Measurements from ENCODE around the gene CDH13. TPM values are rescaled to one million over a fixed set of nuclear protein-coding genes. Genes with fewer than 3 reads are reported as not detected.
A peak's percentile ranks its signal among the peaks of the same experiment; 100 is the strongest.

Gene CDH13
- total RNA-seq: not detected
- not detected for polyA plus RNA-seq

GRCh38 chr16:82626791-82627261, at the start of gene CDH13:
TSS of gene CDH13 (plus strand) at chr16:82626969.
- Histone ChIP-seq H3K4me1 (ENCODE audit: insufficient read depth, low read length) (no peaks in the 10 kb centered on the region), H3K4me3 (ENCODE audit: low read length) (no peak within 1 kb of the TSS), H3K27ac (ENCODE audit: low read depth, low read length) (no peak within 1 kb of the TSS), H3K27me3 (ENCODE audit: insufficient read depth, low read length, poor library complexity, severe bottlenecking) (peaks cover 15% of the 10 kb centered on the region), H3K9me3 (ENCODE audit: low read length) (no peaks in the 10 kb centered on the region), H3K36me3 (ENCODE audit: insufficient read depth, low read length) (no peaks in the 10 kb centered on the region)
- CTCF ChIA-PET: no interaction called here
- peaks cover 0 to 3% (median 0%) of the 10 kb centered on the region in 3 donors for H3K4me1 Mint-ChIP-seq
- POLR2A ChIA-PET: no interaction called here
- no peaks in the 10 kb centered on the region for H3K36me3 Mint-ChIP-seq
- DNase-seq: no peak
- peaks cover 0 to 2% (median 0%) of the 10 kb centered on the region in 5 donors for H3K9me3 Mint-ChIP-seq
- peak within 1 kb of the TSS in 1 of 8 donors; percentile 87 for H3K27ac Mint-ChIP-seq
- peaks cover 48 to 52% of the 10 kb centered on the region in 2 donors for H3K27me3 Mint-ChIP-seq
- peak within 1 kb of the TSS in 5 of 7 donors; percentile 23 to 70 (median 54) for H3K4me3 Mint-ChIP-seq

GRCh38 chr16:82580298-82580890, 46.4 kb upstream of the CDH13 start:
- H3K4me3 ChIP-seq (ENCODE audit: low read length): no peak overlapping the region
- Mint-ChIP-seq H3K4me1 (no peaks in the 10 kb centered on the region), H3K4me3 (no peak overlapping the region), H3K9me3 (peaks cover 0 to 3% (median 0%) of the 10 kb centered on the region in 5 donors), H3K36me3 (peaks cover 0 to 4% (median 0%) of the 10 kb centered on the region in 3 donors), H3K27ac (no peak overlapping the region), H3K27me3 (peaks cover 0 to 2% of the 10 kb centered on the region in 2 donors)
- no peaks in the 10 kb centered on the region for H3K27me3 ChIP-seq (ENCODE audit: insufficient read depth, low read length, poor library complexity, severe bottlenecking)
- H3K9me3 ChIP-seq (ENCODE audit: low read length): no peaks in the 10 kb centered on the region
- ChIA-PET CTCF (interaction anchor here (0.6 kb wide), 1 partner anchor 316 kb away, joined by 3 read pairs; no protein-coding TSS in a partner anchor), POLR2A (no interaction called here)
- no peak overlapping the region for H3K27ac ChIP-seq (ENCODE audit: low read depth, low read length)
- no peaks in the 10 kb centered on the region for H3K4me1 ChIP-seq (ENCODE audit: insufficient read depth, low read length)
- peak in 1 of 5 donors; percentile 3 for DNase-seq
- H3K36me3 ChIP-seq (ENCODE audit: insufficient read depth, low read length): no peaks in the 10 kb centered on the region

- no peak for DNase-seq
- Histone ChIP-seq H3K36me3 (ENCODE audit: insufficient read depth, low read length) (no peaks in the 10 kb centered on the region), H3K27ac (ENCODE audit: low read depth, low read length) (no peak overlapping the region), H3K9me3 (ENCODE audit: low read length) (no peaks in the 10 kb centered on the region), H3K27me3 (ENCODE audit: insufficient read depth, low read length, poor library complexity, severe bottlenecking) (no peaks in the 10 kb centered on the region), H3K4me1 (ENCODE audit: insufficient read depth, low read length) (no peaks in the 10 kb centered on the region), H3K4me3 (ENCODE audit: low read length) (no peak overlapping the region)
- Mint-ChIP-seq H3K4me1 (no peaks in the 10 kb centered on the region), H3K27ac (no peak overlapping the region), H3K36me3 (peaks cover 0 to under 1% (median 0%) of the 10 kb centered on the region in 3 donors), H3K9me3 (no peaks in the 10 kb centered on the region), H3K27me3 (peaks cover 0 to 2% of the 10 kb centered on the region in 2 donors), H3K4me3 (no peak overlapping the region)
- ChIA-PET POLR2A (no interaction called here), CTCF (no interaction called here)
Measured at GRCh38 chr16:82582975-82583374, 43.8 kb upstream of the CDH13 start.

GRCh38 chr16:82583422-82583821, 43.3 kb upstream of the CDH13 start:
- H3K4me1 ChIP-seq (ENCODE audit: insufficient read depth, low read length): no peaks in the 10 kb centered on the region
- Mint-ChIP-seq H3K9me3 (no peaks in the 10 kb centered on the region), H3K27ac (no peak overlapping the region), H3K27me3 (peaks cover 0 to 2% of the 10 kb centered on the region in 2 donors), H3K4me1 (no peaks in the 10 kb centered on the region), H3K36me3 (no peaks in the 10 kb centered on the region), H3K4me3 (no peak overlapping the region)
- no peak for DNase-seq
- no peaks in the 10 kb centered on the region for H3K9me3 ChIP-seq (ENCODE audit: low read length)
- ChIA-PET POLR2A (no interaction called here), CTCF (no interaction called here)
- H3K27me3 ChIP-seq (ENCODE audit: insufficient read depth, low read length, poor library complexity, severe bottlenecking): no peaks in the 10 kb centered on the region
- H3K36me3 ChIP-seq (ENCODE audit: insufficient read depth, low read length): no peaks in the 10 kb centered on the region
- H3K27ac ChIP-seq (ENCODE audit: low read depth, low read length): no peak overlapping the region
- no peak overlapping the region for H3K4me3 ChIP-seq (ENCODE audit: low read length)

- H3K27me3 ChIP-seq (ENCODE audit: insufficient read depth, low read length, poor library complexity, severe bottlenecking): no peaks in the 10 kb centered on the region
- Mint-ChIP-seq H3K4me3 (no peak overlapping the region), H3K36me3 (no peaks in the 10 kb centered on the region), H3K9me3 (no peaks in the 10 kb centered on the region), H3K4me1 (no peaks in the 10 kb centered on the region), H3K27me3 (peaks cover under 1 to 3% of the 10 kb centered on the region in 2 donors), H3K27ac (no peak overlapping the region)
- H3K9me3 ChIP-seq (ENCODE audit: low read length): no peaks in the 10 kb centered on the region
- no peak overlapping the region for H3K27ac ChIP-seq (ENCODE audit: low read depth, low read length)
- ChIA-PET CTCF (no interaction called here), POLR2A (no interaction called here)
- no peaks in the 10 kb centered on the region for H3K36me3 ChIP-seq (ENCODE audit: insufficient read depth, low read length)
- no peak overlapping the region for H3K4me3 ChIP-seq (ENCODE audit: low read length)
- DNase-seq: no peak
- no peaks in the 10 kb centered on the region for H3K4me1 ChIP-seq (ENCODE audit: insufficient read depth, low read length)
Measured at GRCh38 chr16:82584553-82585152, 42.1 kb upstream of the CDH13 start.

GRCh38 chr16:82585675-82586074, 41.1 kb upstream of the CDH13 start:
- Mint-ChIP-seq H3K27me3 (peaks cover 3 to 6% of the 10 kb centered on the region in 2 donors), H3K4me1 (no peaks in the 10 kb centered on the region), H3K4me3 (no peak overlapping the region), H3K36me3 (no peaks in the 10 kb centered on the region), H3K27ac (no peak overlapping the region), H3K9me3 (peaks cover 0 to 1% (median 0%) of the 10 kb centered on the region in 5 donors)
- Histone ChIP-seq H3K4me3 (ENCODE audit: low read length) (no peak overlapping the region), H3K27me3 (ENCODE audit: insufficient read depth, low read length, poor library complexity, severe bottlenecking) (no peaks in the 10 kb centered on the region), H3K36me3 (ENCODE audit: insufficient read depth, low read length) (no peaks in the 10 kb centered on the region), H3K9me3 (ENCODE audit: low read length) (no peaks in the 10 kb centered on the region), H3K27ac (ENCODE audit: low read depth, low read length) (no peak overlapping the region), H3K4me1 (ENCODE audit: insufficient read depth, low read length) (no peaks in the 10 kb centered on the region)
- ChIA-PET CTCF (no interaction called here), POLR2A (no interaction called here)
- DNase-seq: no peak

- DNase-seq: no peak
- H3K9me3 ChIP-seq (ENCODE audit: low read length): no peaks in the 10 kb centered on the region
- Mint-ChIP-seq H3K27ac (no peak overlapping the region), H3K4me3 (no peak overlapping the region), H3K27me3 (peaks cover 3 to 7% of the 10 kb centered on the region in 2 donors), H3K9me3 (peaks cover 0 to 2% (median 0%) of the 10 kb centered on the region in 5 donors), H3K4me1 (no peaks in the 10 kb centered on the region), H3K36me3 (no peaks in the 10 kb centered on the region)
- ChIA-PET CTCF (no interaction called here), POLR2A (no interaction called here)
- no peaks in the 10 kb centered on the region for H3K36me3 ChIP-seq (ENCODE audit: insufficient read depth, low read length)
- H3K27me3 ChIP-seq (ENCODE audit: insufficient read depth, low read length, poor library complexity, severe bottlenecking): no peaks in the 10 kb centered on the region
- no peaks in the 10 kb centered on the region for H3K4me1 ChIP-seq (ENCODE audit: insufficient read depth, low read length)
- H3K27ac ChIP-seq (ENCODE audit: low read depth, low read length): no peak overlapping the region
- no peak overlapping the region for H3K4me3 ChIP-seq (ENCODE audit: low read length)
Measured at GRCh38 chr16:82586130-82586529, 40.6 kb upstream of the CDH13 start.

- Mint-ChIP-seq H3K36me3 (no peaks in the 10 kb centered on the region), H3K4me3 (no peak overlapping the region), H3K27ac (no peak overlapping the region), H3K27me3 (peaks cover 3 to 9% of the 10 kb centered on the region in 2 donors), H3K9me3 (peaks cover 0 to 2% (median 0%) of the 10 kb centered on the region in 5 donors), H3K4me1 (no peaks in the 10 kb centered on the region)
- Histone ChIP-seq H3K27me3 (ENCODE audit: insufficient read depth, low read length, poor library complexity, severe bottlenecking) (no peaks in the 10 kb centered on the region), H3K4me1 (ENCODE audit: insufficient read depth, low read length) (no peaks in the 10 kb centered on the region), H3K9me3 (ENCODE audit: low read length) (no peaks in the 10 kb centered on the region), H3K4me3 (ENCODE audit: low read length) (no peak overlapping the region), H3K36me3 (ENCODE audit: insufficient read depth, low read length) (no peaks in the 10 kb centered on the region), H3K27ac (ENCODE audit: low read depth, low read length) (no peak overlapping the region)
- no peak for DNase-seq
- ChIA-PET POLR2A (no interaction called here), CTCF (no interaction called here)
Measured at GRCh38 chr16:82587289-82587688, 39.5 kb upstream of the CDH13 start.
